ENCODE measurements around the gene CHID1.

DNA sequence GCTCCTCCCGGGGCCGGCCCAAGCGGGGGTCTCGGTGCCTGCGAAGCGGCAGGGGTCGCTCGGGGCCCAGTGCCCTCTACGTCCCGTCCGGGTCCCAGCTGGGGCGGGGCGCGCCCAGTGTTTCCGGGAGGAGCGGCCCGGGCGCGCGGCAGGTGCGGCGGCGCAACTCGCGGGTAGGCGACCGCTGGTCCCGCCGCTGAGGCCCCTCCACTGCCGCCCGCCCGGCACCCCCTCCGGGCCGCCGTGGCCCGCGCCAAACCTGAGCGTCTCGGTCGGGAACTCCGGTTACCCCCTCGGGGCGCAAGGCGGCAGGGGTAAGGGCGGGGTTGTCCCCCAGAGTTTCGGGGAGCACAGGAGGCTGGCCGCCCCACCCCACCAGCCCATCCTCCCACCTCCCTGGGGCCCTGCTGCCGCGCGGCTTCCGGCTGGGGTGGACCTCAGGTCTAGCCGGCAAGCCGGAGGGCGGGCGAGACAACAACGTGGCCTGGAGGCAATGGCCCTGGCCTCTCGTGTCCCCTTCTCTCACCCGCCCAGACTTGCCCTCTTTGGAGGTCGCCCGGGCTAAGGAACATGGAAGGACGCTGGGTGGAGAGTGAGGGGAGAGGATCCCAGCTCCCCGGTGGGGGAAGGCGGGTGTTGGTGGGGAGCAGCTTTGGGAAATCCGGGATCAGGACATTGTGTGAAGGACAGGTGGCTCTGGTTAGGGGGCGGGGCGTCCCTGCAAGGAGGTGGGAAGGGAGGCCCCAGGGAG lies 83.3 kb downstream of the CHID1 start:
- TF ChIP-seq, protein P1, sequence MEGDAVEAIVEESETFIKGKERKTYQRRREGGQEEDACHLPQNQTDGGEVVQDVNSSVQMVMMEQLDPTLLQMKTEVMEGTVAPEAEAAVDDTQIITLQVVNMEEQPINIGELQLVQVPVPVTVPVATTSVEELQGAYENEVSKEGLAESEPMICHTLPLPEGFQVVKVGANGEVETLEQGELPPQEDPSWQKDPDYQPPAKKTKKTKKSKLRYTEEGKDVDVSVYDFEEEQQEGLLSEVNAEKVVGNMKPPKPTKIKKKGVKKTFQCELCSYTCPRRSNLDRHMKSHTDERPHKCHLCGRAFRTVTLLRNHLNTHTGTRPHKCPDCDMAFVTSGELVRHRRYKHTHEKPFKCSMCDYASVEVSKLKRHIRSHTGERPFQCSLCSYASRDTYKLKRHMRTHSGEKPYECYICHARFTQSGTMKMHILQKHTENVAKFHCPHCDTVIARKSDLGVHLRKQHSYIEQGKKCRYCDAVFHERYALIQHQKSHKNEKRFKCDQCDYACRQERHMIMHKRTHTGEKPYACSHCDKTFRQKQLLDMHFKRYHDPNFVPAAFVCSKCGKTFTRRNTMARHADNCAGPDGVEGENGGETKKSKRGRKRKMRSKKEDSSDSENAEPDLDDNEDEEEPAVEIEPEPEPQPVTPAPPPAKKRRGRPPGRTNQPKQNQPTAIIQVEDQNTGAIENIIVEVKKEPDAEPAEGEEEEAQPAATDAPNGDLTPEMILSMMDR (IDR thresholded peaks at IDR 0.05), result peak in 1 of 7 experiments; percentile 1
- peak; percentile 57 to 86 (median 67) for TF ChIP-seq POLR2A (IDR thresholded peaks at IDR 0.05)

All from body of pancreas (tissue), 4 donors.